Retinal pigment epithelial cell (primary cell): ENCODE measurements around the gene RC3H1.
"Not testable (repeated sequence)": the region's sequence is repeated elsewhere in the genome, so short reads cannot be mapped to it uniquely, and the experiment has no call there.

Experiments used
- DNase-seq: peaks from one replicate; pipeline ENCODE4 v3.0.0-alpha.2; 2010; ENCODE audit warnings: low read depth
- H3K4me3 ChIP-seq: 2 replicates; pipeline ENCODE4 v1.5.1; 2011; ENCODE audit warnings: mild to moderate bottlenecking, low read length, control low read depth, moderate library complexity
- TF ChIP-seq, protein P1 (sequence below): conservative IDR thresholded peaks from 2 replicates; pipeline ENCODE4 v1.5.1; 2011; ENCODE audit warnings: low read depth, low read length, control low read depth, inconsistent platforms

Gene RC3H1

DNA sequence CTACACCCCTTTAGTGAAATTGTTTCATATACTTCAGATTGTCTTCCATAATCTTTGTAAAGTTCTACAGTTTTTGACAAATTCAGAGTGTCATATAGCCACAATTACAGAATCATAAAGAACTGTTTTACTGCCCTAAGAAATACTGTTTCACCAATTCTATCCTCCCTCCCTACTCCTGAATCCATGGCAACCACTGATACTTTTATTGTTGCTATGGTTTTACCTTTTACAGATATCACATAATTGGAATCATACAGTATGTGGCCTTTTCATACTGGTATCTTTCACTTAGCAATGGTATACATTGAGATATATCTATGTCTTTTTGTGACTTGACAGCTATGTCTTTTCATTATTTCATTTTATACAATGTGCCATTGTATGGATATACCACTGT lies 34.1 kb downstream of the RC3H1 start:
- H3K4me3 ChIP-seq: no peak overlapping the region
- TF ChIP-seq, protein P1, sequence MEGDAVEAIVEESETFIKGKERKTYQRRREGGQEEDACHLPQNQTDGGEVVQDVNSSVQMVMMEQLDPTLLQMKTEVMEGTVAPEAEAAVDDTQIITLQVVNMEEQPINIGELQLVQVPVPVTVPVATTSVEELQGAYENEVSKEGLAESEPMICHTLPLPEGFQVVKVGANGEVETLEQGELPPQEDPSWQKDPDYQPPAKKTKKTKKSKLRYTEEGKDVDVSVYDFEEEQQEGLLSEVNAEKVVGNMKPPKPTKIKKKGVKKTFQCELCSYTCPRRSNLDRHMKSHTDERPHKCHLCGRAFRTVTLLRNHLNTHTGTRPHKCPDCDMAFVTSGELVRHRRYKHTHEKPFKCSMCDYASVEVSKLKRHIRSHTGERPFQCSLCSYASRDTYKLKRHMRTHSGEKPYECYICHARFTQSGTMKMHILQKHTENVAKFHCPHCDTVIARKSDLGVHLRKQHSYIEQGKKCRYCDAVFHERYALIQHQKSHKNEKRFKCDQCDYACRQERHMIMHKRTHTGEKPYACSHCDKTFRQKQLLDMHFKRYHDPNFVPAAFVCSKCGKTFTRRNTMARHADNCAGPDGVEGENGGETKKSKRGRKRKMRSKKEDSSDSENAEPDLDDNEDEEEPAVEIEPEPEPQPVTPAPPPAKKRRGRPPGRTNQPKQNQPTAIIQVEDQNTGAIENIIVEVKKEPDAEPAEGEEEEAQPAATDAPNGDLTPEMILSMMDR: no peak
- DNase-seq: no peak

DNA sequence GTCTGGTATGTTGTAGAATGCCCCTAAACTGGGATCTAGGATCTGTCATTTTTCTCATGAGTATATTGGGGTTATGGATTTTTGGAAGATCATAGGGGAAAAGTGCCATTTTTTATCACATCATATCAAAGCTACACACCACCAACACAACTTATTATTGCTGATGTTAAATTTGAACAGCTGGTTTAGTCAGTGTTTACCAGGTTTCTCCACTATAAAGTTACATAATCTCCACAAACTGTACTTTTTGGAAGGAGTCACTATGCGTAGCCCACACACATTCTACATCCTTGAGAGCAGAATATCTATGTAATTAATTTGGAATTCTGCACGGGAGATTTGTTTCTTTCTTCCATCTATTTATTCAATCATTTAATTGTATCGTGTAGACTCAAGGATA lies 35.2 kb downstream of the RC3H1 start:
- TF ChIP-seq, protein P1: no peak
- DNase-seq: no peak
- H3K4me3 ChIP-seq: no peak overlapping the region

DNA sequence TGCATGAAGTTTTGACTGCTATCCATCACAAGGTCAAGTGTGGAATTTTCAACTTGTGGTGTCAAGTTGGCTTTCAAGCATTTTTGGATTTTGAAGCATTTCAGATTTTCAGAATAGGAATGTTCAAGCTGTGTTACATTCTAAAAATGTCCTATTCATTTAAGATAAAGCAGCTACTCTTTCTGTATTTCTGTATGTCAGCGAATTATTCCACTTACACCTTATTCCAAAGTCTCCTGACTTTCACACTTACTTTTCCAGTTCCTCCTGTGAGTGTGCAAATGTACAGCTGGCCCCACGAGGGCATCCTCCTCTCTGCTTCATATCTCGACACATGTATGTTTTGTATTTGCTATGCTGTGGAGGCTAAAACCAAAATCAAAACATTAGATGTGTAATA lies 51.9 kb downstream of the RC3H1 start:
- no peak overlapping the region for H3K4me3 ChIP-seq
- TF ChIP-seq, protein P1: no peak
- DNase-seq: no peak

- H3K4me3 ChIP-seq, DNase-seq: not testable (repeated sequence)
Observed at GRCh38 chr1:173965896-173966295, 56.3 kb downstream of the RC3H1 start.

GRCh38 chr1:173963477-173963876 lies 58.7 kb downstream of the RC3H1 start:
- DNase-seq: no peak
- H3K4me3 ChIP-seq: no peak overlapping the region
- TF ChIP-seq, protein P1: no peak

DNA sequence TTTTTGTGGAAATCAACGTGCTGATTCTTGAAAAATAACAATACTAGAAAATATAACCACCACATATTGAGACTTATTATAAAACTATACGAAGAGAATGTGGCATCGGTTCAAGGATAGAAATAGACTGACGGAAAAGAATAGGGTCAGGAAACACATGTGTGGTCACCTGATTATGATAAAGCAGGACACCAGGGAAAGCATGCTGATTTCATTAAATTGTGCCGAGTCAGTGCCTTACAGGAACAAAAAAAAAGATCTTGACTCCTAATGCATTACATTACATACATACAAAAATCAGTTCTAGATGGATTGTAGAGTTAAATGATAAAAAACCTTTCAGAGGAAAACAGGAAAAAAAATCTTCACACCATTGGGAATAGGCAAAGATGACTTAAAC lies 61.5 kb downstream of the RC3H1 start:
- TF ChIP-seq, protein P1: no peak
- H3K4me3 ChIP-seq: no peak overlapping the region
- DNase-seq: no peak

GRCh38 chr1:173954179-173954578 lies 68.0 kb downstream of the RC3H1 start:
- DNase-seq: no peak
- TF ChIP-seq, protein P1: no peak
- no peak overlapping the region for H3K4me3 ChIP-seq

GRCh38 chr1:173948594-173948993 lies 73.6 kb downstream of the RC3H1 start:
- TF ChIP-seq, protein P1: no peak
- no peak for DNase-seq
- H3K4me3 ChIP-seq: no peak overlapping the region
